Loucy (cell line): ENCODE data around the gene HIBCH.

ENCODE experiments used
- EZH2phosphoT487 ChIP-seq: fragments of 200-600 bp; IDR thresholded peaks from 2 replicates; pipeline ENCODE4 v1.6.1; 2018; ENCODE audit warnings: antibody characterized with exemption, mild to moderate bottlenecking, moderate library complexity, borderline replicate concordance
- TF ChIP-seq, protein P1 (sequence below): fragments of 200-600 bp; sonication (generic); conservative IDR thresholded peaks from 2 replicates; pipeline ENCODE4 v1.5.1; 2014; ENCODE audit warnings: mild to moderate bottlenecking, antibody characterized with exemption, low read length

- TF ChIP-seq, protein P1, sequence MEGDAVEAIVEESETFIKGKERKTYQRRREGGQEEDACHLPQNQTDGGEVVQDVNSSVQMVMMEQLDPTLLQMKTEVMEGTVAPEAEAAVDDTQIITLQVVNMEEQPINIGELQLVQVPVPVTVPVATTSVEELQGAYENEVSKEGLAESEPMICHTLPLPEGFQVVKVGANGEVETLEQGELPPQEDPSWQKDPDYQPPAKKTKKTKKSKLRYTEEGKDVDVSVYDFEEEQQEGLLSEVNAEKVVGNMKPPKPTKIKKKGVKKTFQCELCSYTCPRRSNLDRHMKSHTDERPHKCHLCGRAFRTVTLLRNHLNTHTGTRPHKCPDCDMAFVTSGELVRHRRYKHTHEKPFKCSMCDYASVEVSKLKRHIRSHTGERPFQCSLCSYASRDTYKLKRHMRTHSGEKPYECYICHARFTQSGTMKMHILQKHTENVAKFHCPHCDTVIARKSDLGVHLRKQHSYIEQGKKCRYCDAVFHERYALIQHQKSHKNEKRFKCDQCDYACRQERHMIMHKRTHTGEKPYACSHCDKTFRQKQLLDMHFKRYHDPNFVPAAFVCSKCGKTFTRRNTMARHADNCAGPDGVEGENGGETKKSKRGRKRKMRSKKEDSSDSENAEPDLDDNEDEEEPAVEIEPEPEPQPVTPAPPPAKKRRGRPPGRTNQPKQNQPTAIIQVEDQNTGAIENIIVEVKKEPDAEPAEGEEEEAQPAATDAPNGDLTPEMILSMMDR, result no peak
- no peak for TF ChIP-seq EZH2phosphoT487
These were observed 64.0 kb downstream of the HIBCH start for GRCh38 chr2:190255676-190256075.
